Karpas-422 (cell line): Measurements from ENCODE around the gene RBM45. TPM values are rescaled to one million over a fixed set of nuclear protein-coding genes. Genes with fewer than 3 reads are reported as not detected.
A peak's percentile ranks its signal among the peaks of the same experiment; 100 is the strongest.

Experiments
- DNase-seq: peaks from one replicate; pipeline ENCODE4 v3.0.0-alpha.2; 2015
- H2AFZ ChIP-seq: fragments of 200-600 bp; sonication (generic); 2 replicates; pipeline ENCODE4 v1.6.1; 2014; ENCODE audit warnings: antibody characterized with exemption, low read length, mixed read lengths
- H3K27ac ChIP-seq: fragments of 200-600 bp; sonication (generic); 2 replicates; pipeline ENCODE4 v1.5.1; 2014; ENCODE audit warnings: mild to moderate bottlenecking, low read length, moderate library complexity
- H3K27me3 ChIP-seq: fragments of 200-600 bp; sonication (generic); 2 replicates; pipeline ENCODE4 v1.6.1; 2014; ENCODE audit warnings: low read length, mixed read lengths
- H3K36me3 ChIP-seq: fragments of 200-600 bp; sonication (generic); 2 replicates; pipeline ENCODE4 v1.6.1; 2014; ENCODE audit warnings: low read length, mixed read lengths; ENCODE audit not compliant: insufficient read depth
- H3K4me1 ChIP-seq: fragments of 200-600 bp; sonication (generic); 2 replicates; pipeline ENCODE4 v1.6.1; 2014; ENCODE audit warnings: mild to moderate bottlenecking, low read length, mixed read lengths
- H3K4me2 ChIP-seq: fragments of 200-600 bp; sonication (generic); 2 replicates; pipeline ENCODE4 v1.6.1; 2014; ENCODE audit warnings: low read length, low read depth, mild to moderate bottlenecking; ENCODE audit not compliant: poor library complexity, severe bottlenecking
- H3K4me3 ChIP-seq: fragments of 200-600 bp; sonication (generic); 2 replicates; pipeline ENCODE4 v1.5.1; 2014; ENCODE audit warnings: mild to moderate bottlenecking, antibody characterized with exemption, low read length, mixed read lengths
- H3K79me2 ChIP-seq: fragments of 200-600 bp; sonication (generic); 2 replicates; pipeline ENCODE4 v1.6.1; 2014; ENCODE audit warnings: mild to moderate bottlenecking, low read length, mixed read lengths
- H3K9ac ChIP-seq: fragments of 200-600 bp; sonication (generic); 2 replicates; pipeline ENCODE4 v1.6.0; 2014; ENCODE audit warnings: low read length
- H3K9me2 ChIP-seq: fragments of 200-600 bp; sonication (generic), shearing (Covaris generic); replicated peaks from 2 replicates; pipeline ENCODE4 v1.6.0; 2014; ENCODE audit warnings: mild to moderate bottlenecking, low read length, moderate library complexity; ENCODE audit not compliant: insufficient read depth
- H3K9me3 ChIP-seq: fragments of 300-700, 200-600 bp; sonication (generic); 2 replicates; pipeline ENCODE4 v1.6.1; 2014; ENCODE audit warnings: low read length, mixed read lengths
- H4K20me1 ChIP-seq: fragments of 200-600 bp; sonication (generic); 2 replicates; pipeline ENCODE4 v1.6.1; 2014; ENCODE audit warnings: mild to moderate bottlenecking, antibody characterized with exemption, low read length, low read depth; ENCODE audit not compliant: insufficient read depth
- total RNA-seq: library from RNA; depleted of rRNA; stranded (reverse); fragments of >200 nt; shearing (Covaris generic); gene quantifications from 2 replicates; pipeline ENCODE4 v1.2.3, GENCODE V29; 2014; ENCODE audit warnings: low replicate concordance; rRNA removed

RBM45 gene, protein sequence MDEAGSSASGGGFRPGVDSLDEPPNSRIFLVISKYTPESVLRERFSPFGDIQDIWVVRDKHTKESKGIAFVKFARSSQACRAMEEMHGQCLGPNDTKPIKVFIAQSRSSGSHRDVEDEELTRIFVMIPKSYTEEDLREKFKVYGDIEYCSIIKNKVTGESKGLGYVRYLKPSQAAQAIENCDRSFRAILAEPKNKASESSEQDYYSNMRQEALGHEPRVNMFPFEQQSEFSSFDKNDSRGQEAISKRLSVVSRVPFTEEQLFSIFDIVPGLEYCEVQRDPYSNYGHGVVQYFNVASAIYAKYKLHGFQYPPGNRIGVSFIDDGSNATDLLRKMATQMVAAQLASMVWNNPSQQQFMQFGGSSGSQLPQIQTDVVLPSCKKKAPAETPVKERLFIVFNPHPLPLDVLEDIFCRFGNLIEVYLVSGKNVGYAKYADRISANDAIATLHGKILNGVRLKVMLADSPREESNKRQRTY
- total RNA-seq = 14.9 and 32.8 TPM in 2 replicates

DNA sequence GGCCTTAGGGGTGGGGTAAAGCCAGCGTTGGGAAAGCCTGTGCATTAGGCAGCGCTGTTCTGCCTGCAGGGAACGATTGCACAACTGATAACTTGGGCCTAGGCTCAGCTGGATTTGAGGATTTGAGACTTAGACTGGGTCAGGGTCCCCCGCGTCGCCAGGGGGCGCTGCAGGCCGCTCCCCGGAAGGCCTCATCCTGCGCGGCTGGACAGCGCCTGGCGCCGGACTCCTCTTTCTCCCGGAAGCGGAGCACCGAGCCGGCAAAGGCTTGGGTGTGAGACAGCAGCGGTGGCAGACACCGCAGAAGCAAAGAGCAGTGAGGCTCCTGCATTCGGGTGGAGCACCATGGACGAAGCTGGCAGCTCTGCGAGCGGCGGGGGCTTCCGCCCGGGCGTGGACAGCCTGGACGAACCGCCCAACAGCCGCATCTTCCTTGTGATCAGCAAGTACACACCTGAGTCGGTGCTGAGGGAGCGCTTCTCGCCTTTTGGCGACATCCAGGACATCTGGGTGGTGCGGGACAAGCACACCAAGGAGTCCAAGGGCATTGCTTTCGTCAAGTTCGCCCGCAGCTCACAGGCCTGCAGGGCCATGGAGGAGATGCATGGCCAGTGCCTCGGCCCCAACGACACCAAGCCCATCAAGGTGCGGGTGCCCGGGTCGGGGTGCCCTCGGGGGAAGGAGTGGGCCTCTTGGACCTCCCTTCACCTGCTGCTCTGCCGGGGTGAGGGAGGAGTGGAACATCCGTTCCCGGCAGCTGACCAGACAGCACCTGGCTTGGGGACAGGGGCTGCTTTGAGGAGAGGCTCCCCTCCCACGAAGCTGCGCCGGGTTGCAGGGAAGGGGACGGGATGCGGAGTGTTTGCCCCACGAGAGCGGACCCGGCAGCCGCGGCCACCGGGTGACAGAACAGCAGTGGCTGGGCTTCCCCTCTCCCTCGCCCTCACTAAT is at the start of gene RBM45:
Gene RBM45 (plus strand): TSS at position 236 of the 951 bp plus-strand sequence. CDS start 110 bp downstream, at position 346.
- H3K27me3 ChIP-seq = no peaks in the 10 kb centered on the region

DNA sequence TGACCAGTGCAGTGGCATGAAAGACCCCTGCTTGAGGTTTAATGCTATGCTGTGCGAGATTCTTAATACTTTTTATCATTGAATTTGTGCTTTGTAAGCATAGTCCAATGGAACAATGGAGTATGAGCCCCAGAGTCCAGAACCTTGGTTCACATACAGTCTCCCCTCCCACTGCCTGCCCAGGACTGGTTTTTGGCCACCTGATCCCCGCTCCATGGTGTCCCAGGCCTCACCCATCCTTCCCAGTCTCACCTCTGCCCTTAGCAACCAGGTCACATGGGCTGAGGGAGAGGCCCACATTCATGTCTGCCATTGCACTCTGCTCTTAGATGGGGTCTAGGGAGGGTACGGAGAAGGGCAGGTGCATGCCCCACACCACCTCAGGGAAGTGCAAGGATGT is 45.9 kb upstream of the RBM45 start:
- no peaks in the 10 kb centered on the region for H3K4me1 ChIP-seq
- no peaks in the 10 kb centered on the region for H3K36me3 ChIP-seq
- H3K4me3 ChIP-seq = no peak overlapping the region
- H2AFZ ChIP-seq = no peak overlapping the region
- H3K79me2 ChIP-seq = no peaks in the 10 kb centered on the region
- no peaks in the 10 kb centered on the region for H3K9me2 ChIP-seq
- no peak overlapping the region for H3K9ac ChIP-seq
- DNase-seq = no peak
- H3K9me3 ChIP-seq = no peaks in the 10 kb centered on the region
- H4K20me1 ChIP-seq = no peaks in the 10 kb centered on the region
- no peak overlapping the region for H3K4me2 ChIP-seq
- H3K27me3 ChIP-seq = no peaks in the 10 kb centered on the region
- H3K27ac ChIP-seq = no peak overlapping the region

More for the DNA sequence above, at the start of gene RBM45:
- Histone ChIP-seq H3K36me3 (peaks cover 2% of the 10 kb centered on the region; the same call in 1 of the 2 replicates), H3K9me2 (no peaks in the 10 kb centered on the region), H4K20me1 (no peaks in the 10 kb centered on the region), H3K9me3 (no peaks in the 10 kb centered on the region), H2AFZ (peak within 1 kb of the TSS; percentile 45), H3K4me1 (peaks cover 13% of the 10 kb centered on the region), H3K79me2 (peaks cover 33% of the 10 kb centered on the region), H3K27ac (peak within 1 kb of the TSS; percentile 10; the same call in 1 of the 2 replicates), H3K4me3 (peak within 1 kb of the TSS; percentile 88), H3K4me2 (peak within 1 kb of the TSS; percentile 91), H3K9ac (peak within 1 kb of the TSS; percentile 94)
- peak; percentile 96 for DNase-seq

DNA sequence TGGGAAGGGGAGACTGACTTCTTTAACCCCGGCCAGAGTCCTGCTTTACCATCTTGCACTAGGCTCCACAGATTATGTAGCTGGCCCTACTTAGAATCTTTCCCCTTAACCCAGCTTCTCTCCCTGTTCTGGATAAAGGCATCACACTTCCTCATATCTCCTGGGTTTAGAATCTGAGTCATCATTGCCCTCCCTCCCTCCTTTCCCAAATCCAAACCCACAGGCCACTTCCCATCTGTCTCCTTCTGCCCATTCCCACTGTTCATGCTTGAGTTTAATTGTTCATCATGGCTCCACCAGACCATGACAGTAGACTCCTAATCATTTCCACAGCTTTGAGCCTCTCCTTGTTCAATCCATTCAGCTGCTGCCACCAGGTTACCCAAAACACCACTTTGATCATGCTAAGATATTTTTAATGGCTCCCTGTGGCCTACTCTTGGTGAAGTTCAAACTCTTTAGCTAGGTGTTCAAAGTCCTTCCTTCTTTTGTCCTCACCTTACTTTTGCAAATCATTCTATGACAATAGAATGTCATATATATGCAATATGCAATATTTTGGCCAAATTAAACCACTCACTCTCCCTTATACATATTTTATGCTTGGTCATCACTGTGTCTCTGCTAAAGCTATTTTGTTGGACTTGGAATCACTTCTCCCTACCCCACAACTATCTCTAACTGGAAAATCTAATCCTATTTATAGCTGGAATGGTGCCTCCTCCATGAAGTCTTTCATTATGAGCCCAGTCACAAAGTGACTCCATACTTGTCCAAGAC is 45.2 kb upstream of the RBM45 start:
- no peak for DNase-seq
- H3K4me2 ChIP-seq = no peak overlapping the region

DNA sequence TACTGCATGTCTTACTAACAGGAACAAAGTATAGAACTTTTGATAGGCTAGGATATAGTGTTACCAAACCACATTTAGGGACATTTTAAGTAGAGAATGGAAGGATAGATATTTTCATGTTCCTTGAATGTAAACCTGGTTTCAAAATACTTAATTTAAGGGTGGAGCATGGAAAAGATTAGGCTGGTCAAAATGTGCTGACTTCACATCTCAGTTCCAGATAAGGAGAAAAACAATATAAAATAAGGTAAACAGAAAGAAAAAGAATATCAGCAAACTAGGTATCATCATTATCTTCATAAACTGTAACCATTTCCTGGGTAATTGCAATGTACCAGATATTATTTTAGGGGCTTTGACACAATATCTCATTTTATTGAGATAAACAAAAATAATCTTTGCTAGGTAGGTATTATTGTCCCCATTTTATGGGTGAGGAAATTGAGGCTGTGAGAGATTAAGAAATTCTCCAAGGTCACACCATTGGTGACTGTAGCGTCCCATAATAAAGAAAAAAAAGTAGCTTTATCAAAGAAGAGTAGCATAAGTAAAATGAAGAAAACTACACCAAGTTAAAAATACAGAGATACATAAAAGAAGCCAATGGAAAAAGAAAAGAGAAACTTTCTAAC is 43.3 kb upstream of the RBM45 start:
- no peak overlapping the region for H3K4me2 ChIP-seq
- no peak for DNase-seq

More for the DNA sequence above, 45.2 kb upstream of the RBM45 start:
- Histone ChIP-seq H3K27ac (no peak overlapping the region), H3K27me3 (no peaks in the 10 kb centered on the region), H3K4me1 (no peaks in the 10 kb centered on the region), H3K4me3 (no peak overlapping the region), H3K9me3 (no peaks in the 10 kb centered on the region), H2AFZ (no peak overlapping the region), H3K9me2 (no peaks in the 10 kb centered on the region), H3K36me3 (no peaks in the 10 kb centered on the region), H3K79me2 (no peaks in the 10 kb centered on the region), H3K9ac (no peak overlapping the region), H4K20me1 (no peaks in the 10 kb centered on the region)

DNA sequence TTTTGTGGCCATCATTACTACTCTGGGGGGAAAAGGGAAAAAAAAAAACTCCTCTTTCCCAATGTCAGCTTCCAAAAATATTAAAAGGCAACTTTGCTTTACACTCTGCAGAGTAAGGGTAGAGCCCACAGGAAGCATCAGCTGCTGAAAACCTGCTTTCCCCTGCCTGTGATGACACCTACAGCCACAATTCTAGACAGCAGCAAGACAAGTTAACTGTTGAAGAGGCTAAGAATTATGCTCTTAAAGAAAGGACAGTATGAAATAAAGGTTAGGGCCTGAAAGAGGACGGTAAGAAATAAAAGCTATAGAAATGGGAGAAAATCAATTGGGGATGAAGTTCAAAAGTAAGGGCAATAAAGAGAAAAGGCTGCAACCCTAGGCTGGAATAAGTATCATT is 42.7 kb upstream of the RBM45 start:
- Histone ChIP-seq H3K36me3 (no peaks in the 10 kb centered on the region), H4K20me1 (no peaks in the 10 kb centered on the region), H3K27me3 (no peaks in the 10 kb centered on the region), H3K9ac (no peak overlapping the region), H3K4me3 (no peak overlapping the region), H2AFZ (no peak overlapping the region), H3K4me2 (no peak overlapping the region), H3K79me2 (no peaks in the 10 kb centered on the region), H3K9me2 (no peaks in the 10 kb centered on the region), H3K27ac (no peak overlapping the region), H3K4me1 (no peaks in the 10 kb centered on the region), H3K9me3 (no peaks in the 10 kb centered on the region)
- DNase-seq = no peak

More for the DNA sequence above, 43.3 kb upstream of the RBM45 start:
- H3K27ac ChIP-seq = no peak overlapping the region
- H3K9me3 ChIP-seq = no peaks in the 10 kb centered on the region
- H3K36me3 ChIP-seq = no peaks in the 10 kb centered on the region
- H3K27me3 ChIP-seq = no peaks in the 10 kb centered on the region
- H3K4me1 ChIP-seq = no peaks in the 10 kb centered on the region
- H3K79me2 ChIP-seq = no peaks in the 10 kb centered on the region
- H3K9me2 ChIP-seq = no peaks in the 10 kb centered on the region
- no peak overlapping the region for H3K4me3 ChIP-seq
- H4K20me1 ChIP-seq = no peaks in the 10 kb centered on the region
- H2AFZ ChIP-seq = no peak overlapping the region
- H3K9ac ChIP-seq = no peak overlapping the region

DNA sequence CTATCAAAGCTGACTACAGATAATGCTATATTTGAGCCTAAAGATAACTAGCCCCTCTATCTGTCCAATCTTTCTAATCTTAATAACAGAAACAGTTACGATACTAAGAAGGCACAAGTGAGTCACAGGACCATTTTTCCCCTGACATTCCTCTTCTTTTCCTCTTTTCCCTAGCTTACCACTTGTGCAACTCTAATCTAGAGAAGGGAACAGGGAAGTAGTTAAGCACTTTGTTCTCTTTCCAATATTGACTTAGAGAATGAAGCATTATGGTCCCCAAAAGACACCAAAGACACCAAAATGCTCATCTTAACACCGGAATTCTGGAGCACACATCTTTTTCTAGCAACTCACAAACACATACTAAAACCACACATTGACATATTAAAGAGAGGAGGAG is 41.4 kb upstream of the RBM45 start:
- Histone ChIP-seq H3K9ac (no peak overlapping the region), H2AFZ (no peak overlapping the region), H3K4me3 (no peak overlapping the region), H3K4me2 (no peak overlapping the region), H3K27ac (no peak overlapping the region), H3K36me3 (no peaks in the 10 kb centered on the region), H4K20me1 (no peaks in the 10 kb centered on the region), H3K9me2 (no peaks in the 10 kb centered on the region), H3K9me3 (no peaks in the 10 kb centered on the region), H3K27me3 (no peaks in the 10 kb centered on the region), H3K4me1 (no peaks in the 10 kb centered on the region), H3K79me2 (no peaks in the 10 kb centered on the region)
- DNase-seq = no peak

DNA sequence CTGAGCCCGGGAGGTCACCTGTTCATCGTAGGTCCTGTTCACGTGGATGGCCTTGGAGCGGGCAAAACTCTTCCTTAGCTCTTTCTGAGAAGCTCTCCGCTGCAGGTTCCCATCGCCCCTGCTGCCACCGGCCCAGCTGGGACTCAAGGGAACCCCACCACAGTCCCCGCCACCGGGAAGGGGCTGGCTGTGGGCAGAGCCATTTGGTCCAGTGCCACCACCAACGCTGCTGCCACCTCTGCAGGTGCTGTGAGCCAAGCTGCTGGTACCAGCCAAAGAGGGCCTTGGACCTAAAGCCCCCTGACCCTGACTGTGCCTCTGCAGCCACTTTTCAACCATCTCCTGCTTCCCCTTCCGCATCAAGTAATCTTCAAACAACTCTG is 40.2 kb upstream of the RBM45 start:
- no peak overlapping the region for H3K4me2 ChIP-seq
- no peak overlapping the region for H3K27ac ChIP-seq
- H2AFZ ChIP-seq = no peak overlapping the region
- H3K36me3 ChIP-seq = no peaks in the 10 kb centered on the region
- no peaks in the 10 kb centered on the region for H3K9me2 ChIP-seq
- H4K20me1 ChIP-seq = no peaks in the 10 kb centered on the region
- no peaks in the 10 kb centered on the region for H3K9me3 ChIP-seq
- no peaks in the 10 kb centered on the region for H3K79me2 ChIP-seq
- DNase-seq = no peak
- H3K27me3 ChIP-seq = no peaks in the 10 kb centered on the region
- H3K4me3 ChIP-seq = no peak overlapping the region
- no peak overlapping the region for H3K9ac ChIP-seq
- H3K4me1 ChIP-seq = no peaks in the 10 kb centered on the region
